B cell (primary cell): ENCODE measurements around the gene CBX4. TPM values are rescaled to one million over a fixed set of nuclear protein-coding genes. Genes with fewer than 3 reads are reported as not detected.

ENCODE experiments used
- ATAC-seq: fragments of 200-7000 bp; cut with Tn5 transposase; one replicate; pipeline ENCODE4 v1.10.0; 2021; ENCODE audit warnings: low read depth, mild to moderate bottlenecking, moderate number of reproducible peaks, moderate library complexity
- CTCF ChIA-PET: fragments of 350-600 bp; sonication (Branson Sonifier 250); formaldehyde crosslinking; loops from one replicate; lab custom pipeline; 2021; ENCODE audit warnings: antibody characterized with exemption, inconsistent platforms; lab: Charles Lee
- POLR2A ChIA-PET: fragments of 350-600 bp; sonication (Branson Sonifier 250); formaldehyde crosslinking; loops from one replicate; lab custom pipeline; 2021; ENCODE audit warnings: antibody characterized with exemption; lab: Charles Lee
- DNase-seq: peaks from one replicate; pipeline ENCODE4 v3.0.0; 2013
- H2AFZ ChIP-seq: 2 replicates; pipeline ENCODE4 v1.6.1; 2012; ENCODE audit warnings: mild to moderate bottlenecking, low read depth, low read length; ENCODE audit not compliant: insufficient read depth, poor library complexity, severe bottlenecking
- H3K27ac ChIP-seq, 2 donors: 1 replicate in 1 of 2; 2 replicates in 1 of 2; pipeline ENCODE4 v1.5.1; 2012 to 2013; ENCODE audit warnings: low read length in 2 of 2, mild to moderate bottlenecking in 2 of 2, moderate library complexity in 1 of 2
- H3K27me3 ChIP-seq, 4 experiments: fragments of 200-600 bp in 1 of 4; sonication (generic) in 1 of 4; replicated peaks in 1 of 4; 1 replicate in 2 of 4; 2 replicates in 2 of 4; pipeline versions ENCODE4 v1.6.1 to v1.7.0; 2013 to 2016; ENCODE audit warnings: low read length in 3 of 4, mild to moderate bottlenecking in 2 of 4, mixed read lengths in 1 of 4, moderate library complexity in 1 of 4; ENCODE audit not compliant: insufficient read depth in 4 of 4, control insufficient read depth in 3 of 4; ENCODE audit errors: control extremely low read depth in 1 of 4
- H3K36me3 ChIP-seq, 2 experiments: replicated peaks in 1 of 2; 1 replicate in 1 of 2; 2 replicates in 1 of 2; pipeline versions ENCODE4 v1.6.1 to v1.7.1; 2013; ENCODE audit warnings: low read length in 1 of 2; ENCODE audit not compliant: insufficient read depth in 2 of 2, control insufficient read depth in 1 of 2; ENCODE audit errors: control extremely low read depth in 1 of 2, extremely low read depth in 1 of 2
- H3K4me1 ChIP-seq, 2 donors: fragments of 200-600 bp in 1 of 2; sonication (generic) in 1 of 2; 1 replicate in 1 of 2; 2 replicates in 1 of 2; pipeline versions ENCODE4 v1.5.1 to v1.6.1; 2013 to 2017; ENCODE audit warnings: low read length in 2 of 2; ENCODE audit not compliant: control insufficient read depth in 2 of 2, insufficient read depth in 2 of 2
- H3K4me2 ChIP-seq: replicated peaks from 2 replicates; pipeline ENCODE3; 2012; ENCODE audit warnings: mild to moderate bottlenecking, low read depth, low read length; ENCODE audit not compliant: poor library complexity, severe bottlenecking
- H3K4me3 ChIP-seq, 5 experiments: fragments of 200-600 bp in 1 of 5; sonication (generic) in 1 of 5; 1 replicate in 3 of 5; 2 replicates in 2 of 5; pipeline versions ENCODE4 v1.5.1 to v1.7.0; 2011 to 2016; ENCODE audit warnings: low read length in 4 of 5, mild to moderate bottlenecking in 4 of 5, low read depth in 2 of 5, control low read depth in 1 of 5, moderate library complexity in 1 of 5; ENCODE audit not compliant: insufficient read depth in 1 of 5; ENCODE audit errors: control extremely low read depth in 1 of 5, extremely low read depth in 1 of 5
- H3K79me2 ChIP-seq: fragments of 200-600 bp; sonication (generic); one replicate; pipeline ENCODE4 v1.6.0; 2016; ENCODE audit warnings: low read length; ENCODE audit not compliant: control insufficient read depth, insufficient read depth
- H3K9ac ChIP-seq: fragments of 200-600 bp; sonication (generic); 2 replicates; pipeline ENCODE4 v1.6.1; 2017; ENCODE audit warnings: mild to moderate bottlenecking, low read length, moderate library complexity
- H3K9me3 ChIP-seq, 3 donors: one replicate each; pipeline versions ENCODE4 v1.6.1 to v1.7.1; 2013; ENCODE audit warnings: low read length in 2 of 3; ENCODE audit not compliant: control insufficient read depth in 2 of 3, insufficient read depth in 1 of 3; ENCODE audit errors: control extremely low read depth in 1 of 3
- H4K20me1 ChIP-seq: 2 replicates; pipeline ENCODE4 v1.6.0; 2012; ENCODE audit warnings: mild to moderate bottlenecking, low read length; ENCODE audit not compliant: insufficient read depth, control insufficient read depth, poor library complexity, severe bottlenecking
- H3K27ac Mint-ChIP-seq: one replicate; pipeline ENCODE4 v1.8.0; 2021; ENCODE audit warnings: mixed read lengths
- H3K27me3 Mint-ChIP-seq: one replicate; pipeline ENCODE4 v1.8.0; 2021; ENCODE audit warnings: mixed read lengths
- H3K4me1 Mint-ChIP-seq: one replicate; pipeline ENCODE4 v1.8.0; 2021; ENCODE audit warnings: mixed read lengths
- H3K4me3 Mint-ChIP-seq: one replicate; pipeline ENCODE4 v1.8.0; 2021; ENCODE audit warnings: mixed read lengths
- H3K9me3 Mint-ChIP-seq: one replicate; pipeline ENCODE4 v1.8.0; 2022; ENCODE audit warnings: mixed read lengths; ENCODE audit not compliant: insufficient read depth
- CTCF ChIP-seq: fragments of 200-600 bp; IDR thresholded peaks from one replicate; pipeline ENCODE4 v1.8.0; 2022; ENCODE audit warnings: antibody characterized with exemption, mild to moderate bottlenecking
- EZH2 ChIP-seq: IDR thresholded peaks from 2 replicates; pipeline ENCODE4 v1.6.1; 2012; ENCODE audit warnings: borderline replicate concordance, low read depth, mild to moderate bottlenecking, moderate library complexity, low read length; ENCODE audit not compliant: insufficient read depth, poor library complexity, severe bottlenecking
- WGBS: methylation state at CpG from one replicate; pipeline ENCODE4 v1.1.5; 2013; ENCODE audit warnings: missing lambda C conversion rate; ENCODE audit not compliant: insufficient coverage; 5-methylcytosine and 5-hydroxymethylcytosine counted together
- intact Hi-C: fragments of 100-400 bp; cut with micrococcal nuclease; formaldehyde crosslinking; loops from one replicate; pipeline ENCODE4 v1.10.0; 2022
- polyA plus RNA-seq: library from polyadenylated mRNA; depleted of rRNA; stranded (reverse); fragments of >200 nt; gene quantifications from 2 replicates; pipeline ENCODE4 v1.2.3, GENCODE V29; 2012
- total RNA-seq, 2 donors: library from RNA; stranded (reverse); fragments of 120-200 nt in 1 of 2; gene quantifications; 1 replicate in 1 of 2; 2 replicates in 1 of 2; pipeline versions ENCODE4 v1.2.3 to v1.2.4, GENCODE V29; 2013 to 2022

Gene CBX4
- total and polyA plus RNA-seq, 2 donors (not counting 1 experiment from before 2014, with no cell fraction given), result 81.9 to 115 TPM

- H3K36me3 ChIP-seq, result no peaks in the 10 kb centered on the region
- no peaks in the 10 kb centered on the region for H4K20me1 ChIP-seq
- H3K4me3 ChIP-seq, result no peak overlapping the region
- H3K4me1 ChIP-seq, result peaks cover 0 to 7% of the 10 kb centered on the region in 2 donors
- no peak overlapping the region for H2AFZ ChIP-seq
- no peaks in the 10 kb centered on the region for H3K9me3 ChIP-seq
- intact Hi-C loops, result no loop called here
- 29% methylated on average over 7 of the region's 10 CpGs for WGBS
- H3K27me3 ChIP-seq, result peaks cover 0 to 6% (median 2%) of the 10 kb centered on the region in 4 experiments
- TF ChIP-seq CTCF (no peak), EZH2 (no peak)
- DNase-seq (no peak), ATAC-seq (no peak)
- Mint-ChIP-seq H3K4me1 (peaks cover 2% of the 10 kb centered on the region), H3K27ac (no peak overlapping the region), H3K9me3 (no peaks in the 10 kb centered on the region), H3K4me3 (no peak overlapping the region), H3K27me3 (peaks cover 22% of the 10 kb centered on the region)
- H3K9ac ChIP-seq, result no peak overlapping the region
- no peak overlapping the region for H3K27ac ChIP-seq
- no peak overlapping the region for H3K4me2 ChIP-seq
- no peaks in the 10 kb centered on the region for H3K79me2 ChIP-seq
- ChIA-PET POLR2A (no interaction called here), CTCF (interaction anchor here (1.1 to 1.2 kb wide), 2 partner anchors 28 to 121 kb away, joined by 3 read pairs; no protein-coding TSS in a partner anchor)
Measured at GRCh38 chr17:79872762-79873161, 33.5 kb upstream of the CBX4 start.

- ChIA-PET POLR2A (interaction anchor here (0.6 kb wide), 1 partner anchor 13 kb away, joined by 3 read pairs; no protein-coding TSS in a partner anchor), CTCF (interaction anchor here (0.6 kb wide), 1 partner anchor 129 kb away, joined by 3 read pairs; no protein-coding TSS in a partner anchor)
- TF ChIP-seq CTCF (no peak), EZH2 (no peak)
- H2AFZ ChIP-seq, result no peak overlapping the region
- Mint-ChIP-seq H3K27me3 (peaks cover 14% of the 10 kb centered on the region), H3K9me3 (no peaks in the 10 kb centered on the region), H3K4me3 (no peak overlapping the region), H3K4me1 (peaks cover 9% of the 10 kb centered on the region), H3K27ac (no peak overlapping the region)
- H3K9me3 ChIP-seq, result no peaks in the 10 kb centered on the region
- H3K9ac ChIP-seq, result no peak overlapping the region
- H3K27me3 ChIP-seq, result peaks cover 0 to 5% (median 2%) of the 10 kb centered on the region in 4 experiments
- ATAC-seq (no peak), DNase-seq (no peak)
- H3K4me1 ChIP-seq, result peaks cover 0 to 22% of the 10 kb centered on the region in 2 donors
- H3K36me3 ChIP-seq, result no peaks in the 10 kb centered on the region
- H3K79me2 ChIP-seq, result no peaks in the 10 kb centered on the region
- no peak overlapping the region for H3K4me3 ChIP-seq
- no peaks in the 10 kb centered on the region for H4K20me1 ChIP-seq
- 95% methylated on average over 18 of the region's 18 CpGs for WGBS
- H3K4me2 ChIP-seq, result no peak overlapping the region
- no peak overlapping the region for H3K27ac ChIP-seq
- intact Hi-C loops, result no loop called here
Measured at GRCh38 chr17:79871131-79871530, 31.9 kb upstream of the CBX4 start.
